HEK293 (cell line): ENCODE results near the gene NELL1.

Experiments used
- CTCF ChIA-PET: fragments of 350-600 bp; formaldehyde crosslinking; extraction: SDS; loops from one replicate; lab custom pipeline; 2021; ENCODE audit warnings: antibody characterized with exemption; lab: Yijun Ruan, JAX
- POLR2A ChIA-PET: fragments of 300-600 bp; formaldehyde crosslinking; extraction: SDS; loops from one replicate; lab custom pipeline; 2020; ENCODE audit warnings: antibody characterized with exemption, inconsistent platforms; lab: Yijun Ruan, JAX
- H3K27ac ChIP-seq: fragments of 200-500 bp; sonication (Bioruptor generic); 2 replicates; pipeline ENCODE4 v1.5.1; 2014; ENCODE audit warnings: low read depth, low read length, control low read depth, inconsistent platforms; ENCODE audit errors: extremely low read depth
- H3K36me3 ChIP-seq, 2 experiments: fragments of 200-500 bp in 1 of 2; sonication (Bioruptor generic) in 1 of 2; 1 replicate in 1 of 2; 2 replicates in 1 of 2; pipeline ENCODE4 v1.5.1; 2014 to 2017; ENCODE audit warnings: inconsistent platforms in 2 of 2, low read length in 2 of 2; ENCODE audit not compliant: control insufficient read depth in 2 of 2, insufficient read depth in 1 of 2
- H3K4me1 ChIP-seq: fragments of 200-500 bp; sonication (Bioruptor generic); 2 replicates; pipeline ENCODE4 v1.5.1; 2014; ENCODE audit warnings: mild to moderate bottlenecking, low read length, inconsistent platforms; ENCODE audit not compliant: control insufficient read depth, insufficient read depth
- H3K4me3 ChIP-seq: 2 replicates; pipeline ENCODE4 v1.5.1; 2011; ENCODE audit warnings: low read depth, mild to moderate bottlenecking, control low read depth, low read length, moderate library complexity
- H3K9me3 ChIP-seq: fragments of 200-500 bp; sonication (Bioruptor generic); 2 replicates; pipeline ENCODE4 v1.5.1; 2014; ENCODE audit warnings: low read depth, low read length, inconsistent platforms; ENCODE audit not compliant: control insufficient read depth, insufficient read depth
- GFI1B ChIP-seq: fragments of 450-650 bp; formaldehyde crosslinking; IDR thresholded peaks from 2 replicates; pipeline ENCODE4 v1.5.1; 2016; ENCODE audit warnings: missing biosample characterization, missing genetic modification characterization
- HOXC10 ChIP-seq: sonication (generic); formaldehyde crosslinking; IDR thresholded peaks from 2 replicates; pipeline ENCODE4 v1.8.1; 2023; ENCODE audit warnings: mild to moderate bottlenecking, missing genetic modification reagents
- KLF1 ChIP-seq: fragments of 450-650 bp; formaldehyde crosslinking; IDR thresholded peaks from 2 replicates; pipeline ENCODE4 v1.5.1; 2016; ENCODE audit warnings: missing biosample characterization, missing genetic modification characterization
- ZBTB7A ChIP-seq: fragments of 450-650 bp; formaldehyde crosslinking; IDR thresholded peaks from 2 replicates; pipeline ENCODE4 v1.5.1; 2016; ENCODE audit warnings: low read depth, missing biosample characterization, missing genetic modification characterization
- ZFP37 ChIP-seq: fragments of 450-650 bp; formaldehyde crosslinking; IDR thresholded peaks from 2 replicates; pipeline ENCODE4 v1.5.1; 2016; ENCODE audit warnings: missing biosample characterization, missing genetic modification characterization
- ZNF138 ChIP-seq: fragments of 450-650 bp; formaldehyde crosslinking; IDR thresholded peaks from 2 replicates; pipeline ENCODE4 v1.5.1; 2016; ENCODE audit warnings: missing biosample characterization, missing genetic modification characterization, borderline replicate concordance
- ZNF146 ChIP-seq: fragments of 450-650 bp; formaldehyde crosslinking; IDR thresholded peaks from 2 replicates; pipeline ENCODE4 v1.5.1; 2016; ENCODE audit warnings: missing biosample characterization, missing genetic modification characterization
- ZNF16 ChIP-seq: fragments of 450-650 bp; formaldehyde crosslinking; IDR thresholded peaks from 2 replicates; pipeline ENCODE4 v1.5.1; 2016; ENCODE audit warnings: low read depth, missing biosample characterization, missing genetic modification characterization
- ZNF214 ChIP-seq: fragments of 450-650 bp; formaldehyde crosslinking; IDR thresholded peaks from 2 replicates; pipeline ENCODE4 v1.5.1; 2017; ENCODE audit warnings: missing biosample characterization, mild to moderate bottlenecking, missing genetic modification characterization, borderline replicate concordance
- ZNF292 ChIP-seq: fragments of 450-650 bp; formaldehyde crosslinking; IDR thresholded peaks from 2 replicates; pipeline ENCODE4 v1.5.1; 2016; ENCODE audit warnings: low read depth, missing biosample characterization, missing genetic modification characterization, borderline replicate concordance
- ZNF354C ChIP-seq: fragments of 450-650 bp; formaldehyde crosslinking; IDR thresholded peaks from 2 replicates; pipeline ENCODE4 v1.5.1; 2016; ENCODE audit warnings: missing biosample characterization, missing genetic modification characterization, low read depth, borderline replicate concordance
- ZNF404 ChIP-seq: fragments of 450-650 bp; formaldehyde crosslinking; IDR thresholded peaks from 2 replicates; pipeline ENCODE4 v1.5.1; 2017; ENCODE audit warnings: missing biosample characterization, missing genetic modification characterization
- ZNF530 ChIP-seq: fragments of 450-650 bp; formaldehyde crosslinking; IDR thresholded peaks from 2 replicates; pipeline ENCODE4 v1.5.1; 2016; ENCODE audit warnings: low read depth, missing biosample characterization, missing genetic modification characterization
- ZNF596 ChIP-seq: fragments of 450-650 bp; IDR thresholded peaks from 2 replicates; pipeline ENCODE4 v1.5.0; 2018; ENCODE audit warnings: missing biosample characterization, mild to moderate bottlenecking, missing genetic modification characterization, moderate library complexity
- ZNF600 ChIP-seq: fragments of 450-650 bp; formaldehyde crosslinking; IDR thresholded peaks from 2 replicates; pipeline ENCODE4 v1.5.1; 2016; ENCODE audit warnings: missing biosample characterization, missing genetic modification characterization
- ZNF843 ChIP-seq: fragments of 450-650 bp; formaldehyde crosslinking; IDR thresholded peaks from 2 replicates; pipeline ENCODE4 v1.5.1; 2016; ENCODE audit warnings: missing biosample characterization, missing genetic modification characterization
- TF ChIP-seq, protein P1 (sequence below): fragments of 450-650 bp; IDR thresholded peaks from 2 replicates; pipeline ENCODE4 v1.5.1; 2018; ENCODE audit warnings: missing biosample characterization, mild to moderate bottlenecking, missing genetic modification characterization
- TF ChIP-seq, protein P2 (sequence below): fragments of 450-650 bp; formaldehyde crosslinking; IDR thresholded peaks from 2 replicates; pipeline ENCODE4 v1.5.1; 2016; ENCODE audit warnings: missing biosample characterization, missing genetic modification characterization
- TF ChIP-seq, protein P3 (sequence below): fragments of 450-650 bp; formaldehyde crosslinking; IDR thresholded peaks from 2 replicates; pipeline ENCODE4 v1.5.1; 2016; ENCODE audit warnings: missing biosample characterization, missing genetic modification characterization
- TF ChIP-seq, protein P4 (sequence below): fragments of 450-650 bp; formaldehyde crosslinking; IDR thresholded peaks from 2 replicates; pipeline ENCODE4 v1.5.1; 2016; ENCODE audit warnings: missing biosample characterization, missing genetic modification characterization

NELL1 gene

DNA sequence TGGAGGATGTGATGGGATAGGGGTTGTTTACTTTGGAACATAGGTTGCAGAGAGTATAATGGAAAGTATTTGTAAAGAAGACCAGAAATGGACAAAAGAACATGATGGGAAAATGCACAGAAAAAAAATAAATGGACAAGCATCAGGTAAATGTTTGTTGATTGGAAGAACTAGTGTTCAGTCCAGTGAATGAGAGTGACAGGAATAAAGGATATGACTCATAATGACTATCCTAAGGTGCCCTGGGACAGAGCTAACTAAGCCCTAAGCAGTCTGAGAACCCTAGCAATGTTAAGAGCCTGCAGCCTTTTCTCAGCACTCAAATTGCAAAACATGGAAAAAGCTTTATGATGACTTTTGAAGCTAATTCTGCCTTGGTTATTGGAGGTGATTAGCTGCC, 790.7 kb downstream of the NELL1 start (continued):
- TF ChIP-seq ZNF138 (tag by site-specific recombination), result no peak

DNA sequence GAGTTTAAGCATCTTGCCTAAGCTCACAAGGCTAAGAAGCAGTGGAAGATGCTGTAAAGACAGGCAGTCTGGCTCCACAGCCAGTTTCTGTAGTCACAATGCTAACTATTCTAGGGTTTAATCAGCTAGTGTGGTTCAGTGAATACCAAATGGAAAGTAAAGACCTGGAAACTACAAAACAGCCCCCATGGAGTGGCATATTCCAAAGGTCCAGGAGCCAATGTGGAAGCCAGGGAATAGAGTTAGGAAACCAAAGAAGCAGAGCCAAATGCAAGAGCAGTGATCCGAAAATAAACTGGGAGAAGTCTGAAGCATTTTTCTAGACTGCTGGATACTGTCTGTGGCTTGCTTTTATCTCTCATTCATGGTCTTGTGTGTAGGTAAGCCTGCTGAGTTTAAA, 792.3 kb downstream of the NELL1 start:
- POLR2A ChIA-PET, result no interaction called here
- Histone ChIP-seq H3K36me3 (no peaks in the 10 kb centered on the region), H3K27ac (no peak overlapping the region), H3K4me1 (no peaks in the 10 kb centered on the region), H3K4me3 (no peak overlapping the region), H3K9me3 (no peaks in the 10 kb centered on the region)
- CTCF ChIA-PET, result no interaction called here
- TF ChIP-seq ZNF596 (tag by site-specific recombination) (no peak), GFI1B (no peak), ZNF404 (tag by site-specific recombination) (no peak), ZNF292 (no peak), ZNF843 (tag by site-specific recombination) (no peak), ZNF530 (no peak), ZNF16 (tag by site-specific recombination) (no peak), ZFP37 (tag by site-specific recombination) (no peak), HOXC10 (CRISPR knock-in tag) (no peak), ZNF214 (no peak)
- TF ChIP-seq, protein P1, sequence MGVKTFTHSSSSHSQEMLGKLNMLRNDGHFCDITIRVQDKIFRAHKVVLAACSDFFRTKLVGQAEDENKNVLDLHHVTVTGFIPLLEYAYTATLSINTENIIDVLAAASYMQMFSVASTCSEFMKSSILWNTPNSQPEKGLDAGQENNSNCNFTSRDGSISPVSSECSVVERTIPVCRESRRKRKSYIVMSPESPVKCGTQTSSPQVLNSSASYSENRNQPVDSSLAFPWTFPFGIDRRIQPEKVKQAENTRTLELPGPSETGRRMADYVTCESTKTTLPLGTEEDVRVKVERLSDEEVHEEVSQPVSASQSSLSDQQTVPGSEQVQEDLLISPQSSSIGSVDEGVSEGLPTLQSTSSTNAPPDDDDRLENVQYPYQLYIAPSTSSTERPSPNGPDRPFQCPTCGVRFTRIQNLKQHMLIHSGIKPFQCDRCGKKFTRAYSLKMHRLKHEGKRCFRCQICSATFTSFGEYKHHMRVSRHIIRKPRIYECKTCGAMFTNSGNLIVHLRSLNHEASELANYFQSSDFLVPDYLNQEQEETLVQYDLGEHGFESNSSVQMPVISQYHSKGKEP (tag by site-specific recombination), result no peak
- TF ChIP-seq, protein P2, sequence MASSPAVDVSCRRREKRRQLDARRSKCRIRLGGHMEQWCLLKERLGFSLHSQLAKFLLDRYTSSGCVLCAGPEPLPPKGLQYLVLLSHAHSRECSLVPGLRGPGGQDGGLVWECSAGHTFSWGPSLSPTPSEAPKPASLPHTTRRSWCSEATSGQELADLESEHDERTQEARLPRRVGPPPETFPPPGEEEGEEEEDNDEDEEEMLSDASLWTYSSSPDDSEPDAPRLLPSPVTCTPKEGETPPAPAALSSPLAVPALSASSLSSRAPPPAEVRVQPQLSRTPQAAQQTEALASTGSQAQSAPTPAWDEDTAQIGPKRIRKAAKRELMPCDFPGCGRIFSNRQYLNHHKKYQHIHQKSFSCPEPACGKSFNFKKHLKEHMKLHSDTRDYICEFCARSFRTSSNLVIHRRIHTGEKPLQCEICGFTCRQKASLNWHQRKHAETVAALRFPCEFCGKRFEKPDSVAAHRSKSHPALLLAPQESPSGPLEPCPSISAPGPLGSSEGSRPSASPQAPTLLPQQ (tag by site-specific recombination), result no peak
- TF ChIP-seq, protein P3, sequence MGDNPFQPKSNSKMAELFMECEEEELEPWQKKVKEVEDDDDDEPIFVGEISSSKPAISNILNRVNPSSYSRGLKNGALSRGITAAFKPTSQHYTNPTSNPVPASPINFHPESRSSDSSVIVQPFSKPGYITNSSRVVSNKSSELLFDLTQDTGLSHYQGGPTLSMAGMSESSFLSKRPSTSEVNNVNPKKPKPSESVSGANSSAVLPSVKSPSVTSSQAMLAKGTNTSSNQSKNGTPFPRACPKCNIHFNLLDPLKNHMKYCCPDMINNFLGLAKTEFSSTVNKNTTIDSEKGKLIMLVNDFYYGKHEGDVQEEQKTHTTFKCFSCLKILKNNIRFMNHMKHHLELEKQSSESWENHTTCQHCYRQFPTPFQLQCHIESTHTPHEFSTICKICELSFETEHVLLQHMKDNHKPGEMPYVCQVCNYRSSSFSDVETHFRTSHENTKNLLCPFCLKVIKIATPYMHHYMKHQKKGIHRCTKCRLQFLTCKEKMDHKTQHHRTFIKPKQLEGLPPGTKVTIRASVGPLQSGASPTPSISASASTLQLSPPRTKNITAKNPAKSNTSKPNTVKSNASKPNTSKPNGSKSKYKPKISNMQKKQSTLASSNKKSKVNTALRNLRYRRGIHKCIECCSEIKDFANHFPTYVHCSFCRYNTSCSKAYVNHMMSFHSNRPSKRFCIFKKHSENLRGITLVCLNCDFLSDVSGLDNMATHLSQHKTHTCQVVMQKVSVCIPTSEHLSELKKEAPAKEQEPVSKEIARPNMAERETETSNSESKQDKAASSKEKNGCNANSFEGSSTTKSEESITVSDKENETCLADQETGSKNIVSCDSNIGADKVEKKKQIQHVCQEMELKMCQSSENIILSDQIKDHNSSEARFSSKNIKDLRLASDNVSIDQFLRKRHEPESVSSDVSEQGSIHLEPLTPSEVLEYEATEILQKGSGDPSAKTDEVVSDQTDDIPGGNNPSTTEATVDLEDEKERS, result no peak

DNA sequence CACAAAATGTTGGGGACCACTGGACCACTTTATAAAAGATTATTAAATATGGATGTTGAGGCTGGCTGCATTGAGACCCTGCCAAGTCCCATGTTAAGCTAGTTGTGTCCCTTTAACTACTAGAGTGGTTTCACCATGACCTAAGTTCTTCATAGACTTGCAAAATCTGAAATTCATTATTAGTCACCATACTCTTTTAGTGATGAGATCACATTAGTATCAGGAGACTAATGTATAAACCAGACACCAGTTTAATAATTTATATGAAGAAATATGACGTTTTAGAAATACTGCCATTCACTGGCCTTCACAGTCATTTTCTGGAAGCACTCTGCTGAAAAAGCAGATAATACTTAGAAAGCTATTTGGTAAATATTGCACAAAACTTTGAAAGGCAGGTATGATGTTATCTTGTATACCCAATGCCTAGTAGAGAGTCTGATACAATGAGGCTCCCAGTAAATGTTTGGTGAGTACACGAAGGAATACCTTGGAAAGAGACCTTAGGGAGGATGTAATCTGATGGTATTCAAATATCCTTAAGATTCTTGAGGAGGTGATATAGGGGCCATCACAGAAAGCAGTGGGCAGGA, 795.3 kb downstream of the NELL1 start:
- Histone ChIP-seq H3K36me3 (no peaks in the 10 kb centered on the region), H3K4me3 (no peak overlapping the region), H3K9me3 (no peaks in the 10 kb centered on the region), H3K4me1 (no peaks in the 10 kb centered on the region), H3K27ac (no peak overlapping the region)
- CTCF ChIA-PET, result no interaction called here
- POLR2A ChIA-PET, result no interaction called here
- TF ChIP-seq ZNF146 (tag by site-specific recombination) (no peak), ZNF354C (no peak), KLF1 (tag by site-specific recombination) (no peak), ZBTB7A (tag by site-specific recombination) (no peak), ZNF138 (tag by site-specific recombination) (no peak), ZNF600 (tag by site-specific recombination) (no peak)
- TF ChIP-seq, protein P3, result no peak
- TF ChIP-seq, protein P4, sequence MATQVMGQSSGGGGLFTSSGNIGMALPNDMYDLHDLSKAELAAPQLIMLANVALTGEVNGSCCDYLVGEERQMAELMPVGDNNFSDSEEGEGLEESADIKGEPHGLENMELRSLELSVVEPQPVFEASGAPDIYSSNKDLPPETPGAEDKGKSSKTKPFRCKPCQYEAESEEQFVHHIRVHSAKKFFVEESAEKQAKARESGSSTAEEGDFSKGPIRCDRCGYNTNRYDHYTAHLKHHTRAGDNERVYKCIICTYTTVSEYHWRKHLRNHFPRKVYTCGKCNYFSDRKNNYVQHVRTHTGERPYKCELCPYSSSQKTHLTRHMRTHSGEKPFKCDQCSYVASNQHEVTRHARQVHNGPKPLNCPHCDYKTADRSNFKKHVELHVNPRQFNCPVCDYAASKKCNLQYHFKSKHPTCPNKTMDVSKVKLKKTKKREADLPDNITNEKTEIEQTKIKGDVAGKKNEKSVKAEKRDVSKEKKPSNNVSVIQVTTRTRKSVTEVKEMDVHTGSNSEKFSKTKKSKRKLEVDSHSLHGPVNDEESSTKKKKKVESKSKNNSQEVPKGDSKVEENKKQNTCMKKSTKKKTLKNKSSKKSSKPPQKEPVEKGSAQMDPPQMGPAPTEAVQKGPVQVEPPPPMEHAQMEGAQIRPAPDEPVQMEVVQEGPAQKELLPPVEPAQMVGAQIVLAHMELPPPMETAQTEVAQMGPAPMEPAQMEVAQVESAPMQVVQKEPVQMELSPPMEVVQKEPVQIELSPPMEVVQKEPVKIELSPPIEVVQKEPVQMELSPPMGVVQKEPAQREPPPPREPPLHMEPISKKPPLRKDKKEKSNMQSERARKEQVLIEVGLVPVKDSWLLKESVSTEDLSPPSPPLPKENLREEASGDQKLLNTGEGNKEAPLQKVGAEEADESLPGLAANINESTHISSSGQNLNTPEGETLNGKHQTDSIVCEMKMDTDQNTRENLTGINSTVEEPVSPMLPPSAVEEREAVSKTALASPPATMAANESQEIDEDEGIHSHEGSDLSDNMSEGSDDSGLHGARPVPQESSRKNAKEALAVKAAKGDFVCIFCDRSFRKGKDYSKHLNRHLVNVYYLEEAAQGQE, result no peak
